ENCODE data around the gene INAFM2. TPM values are rescaled to one million over a fixed set of nuclear protein-coding genes. Genes with fewer than 3 reads are reported as not detected.

The INAFM2 gene
- total RNA-seq, 1 donor from 2014 or later, result 9.0 TPM

- no peak for DNase-seq (ENCODE audit: low read depth in 2 of 2)
Observed at GRCh38 chr15:40306371-40306770, 17.1 kb upstream of the INAFM2 start.

GRCh38 chr15:40306908-40307307 is 16.6 kb upstream of the INAFM2 start:
- DNase-seq (ENCODE audit: low read depth in 2 of 2), result no peak

- no peak for DNase-seq (ENCODE audit: low read depth in 2 of 2)
Observed at GRCh38 chr15:40307421-40308211, 15.9 kb upstream of the INAFM2 start, which contains the start of gene PLCB2. Gene PLCB2 (minus strand): TSS chr15:40307935. CDS start chr15:40307672, 263 bp downstream.

- DNase-seq (ENCODE audit: low read depth in 2 of 2), result no peak
Observed at GRCh38 chr15:40309344-40309862, 14.1 kb upstream of the INAFM2 start.

- peak; percentile 30 to 59 for DNase-seq (ENCODE audit: low read depth in 2 of 2)
Observed at GRCh38 chr15:40310001-40310959, 13.2 kb upstream of the INAFM2 start.

- no peak for DNase-seq (ENCODE audit: low read depth in 2 of 2)
Observed at GRCh38 chr15:40310993-40311392, 12.5 kb upstream of the INAFM2 start.

- DNase-seq (ENCODE audit: low read depth in 2 of 2), result no peak
Observed at GRCh38 chr15:40312370-40313158, 10.9 kb upstream of the INAFM2 start.

- DNase-seq (ENCODE audit: low read depth in 2 of 2), result peak in 1 of 2 donors; percentile 67
Observed at GRCh38 chr15:40313531-40314398, 9.7 kb upstream of the INAFM2 start.

- DNase-seq (ENCODE audit: low read depth in 2 of 2), result peak in 1 of 2 donors; percentile 57
Observed at GRCh38 chr15:40314723-40315276, 8.7 kb upstream of the INAFM2 start.

- no peak for DNase-seq (ENCODE audit: low read depth in 2 of 2)
Observed at GRCh38 chr15:40316931-40317330, 6.6 kb upstream of the INAFM2 start.

- DNase-seq (ENCODE audit: low read depth in 2 of 2), result no peak
Observed at GRCh38 chr15:40317580-40317979, 5.9 kb upstream of the INAFM2 start.

- no peak for DNase-seq (ENCODE audit: low read depth in 2 of 2)
Observed at GRCh38 chr15:40320409-40320808, 3.1 kb upstream of the INAFM2 start.

- peak; percentile 37 to 72 for DNase-seq (ENCODE audit: low read depth in 2 of 2)
Observed at GRCh38 chr15:40320931-40321371, 2.5 kb upstream of the INAFM2 start.

- DNase-seq (ENCODE audit: low read depth in 2 of 2), result no peak
Observed at GRCh38 chr15:40322531-40323238, 807 bp upstream of the INAFM2 start.

- DNase-seq (ENCODE audit: low read depth in 2 of 2), result peak in 1 of 2 donors; percentile 44
Observed at GRCh38 chr15:40323953-40324937, 753 bp downstream of the INAFM2 start.

- peak in 1 of 2 donors; percentile 54 for DNase-seq (ENCODE audit: low read depth in 2 of 2)
Observed at GRCh38 chr15:40325188-40325587, 1.7 kb downstream of the INAFM2 start.

- DNase-seq (ENCODE audit: low read depth in 2 of 2), result no peak
Observed at GRCh38 chr15:40325700-40326099, 2.2 kb downstream of the INAFM2 start.

- no peak for DNase-seq (ENCODE audit: low read depth in 2 of 2)
Observed at GRCh38 chr15:40327457-40327856, 4.0 kb downstream of the INAFM2 start.
